HG02885 (cell line): ENCODE data around the gene VASN.
"Not testable (repeated sequence)": the region's sequence is repeated elsewhere in the genome, so short reads cannot be mapped to it uniquely, and the experiment has no call there.

Experiments used
- ATAC-seq: cut with Tn5 transposase; IDR thresholded peaks from one replicate; pipeline ENCODE4 v1.9.1; 2021; ENCODE audit warnings: mild to moderate bottlenecking; ENCODE audit not compliant: unreplicated experiment, poor library complexity

Gene VASN

GRCh38 chr16:4393850-4394249, 22.2 kb downstream of the VASN start:
- not testable (repeated sequence) for ATAC-seq

GRCh38 chr16:4395055-4395726, 23.5 kb downstream of the VASN start:
- no peak for ATAC-seq

DNA sequence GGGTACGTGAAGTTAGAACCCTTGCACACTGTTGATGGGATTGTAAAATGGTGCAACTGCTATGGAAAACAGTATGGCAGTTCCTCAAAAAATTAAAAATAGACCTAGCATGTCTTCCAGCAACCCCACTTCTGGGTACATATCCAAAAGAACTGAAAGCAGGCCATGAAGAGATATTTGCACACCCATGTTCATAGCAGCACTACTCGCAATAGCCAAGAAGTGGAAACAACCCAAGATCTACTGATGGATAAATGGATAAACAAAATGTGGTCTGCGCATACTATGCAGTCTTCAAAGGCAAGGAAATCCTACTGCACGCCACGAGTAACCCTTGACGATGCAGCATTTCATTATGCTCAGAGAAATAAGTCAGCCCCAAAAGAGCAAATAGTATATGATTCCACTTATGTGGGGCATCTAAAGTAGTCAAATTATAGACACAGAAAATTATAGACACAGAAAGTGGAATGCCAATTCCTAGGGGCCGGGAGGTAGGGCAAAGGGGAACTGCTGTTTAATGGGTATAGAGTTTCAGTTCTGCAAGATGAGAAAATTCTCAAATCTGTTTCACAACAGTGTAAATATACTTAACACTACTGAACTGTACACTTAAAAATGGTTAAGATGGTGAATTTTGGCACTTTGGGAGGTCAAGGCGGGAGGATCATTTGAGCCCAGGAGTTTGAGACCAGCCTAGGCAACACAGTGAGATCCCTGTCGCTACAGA, 27.5 kb downstream of the VASN start:
- no peak for ATAC-seq

DNA sequence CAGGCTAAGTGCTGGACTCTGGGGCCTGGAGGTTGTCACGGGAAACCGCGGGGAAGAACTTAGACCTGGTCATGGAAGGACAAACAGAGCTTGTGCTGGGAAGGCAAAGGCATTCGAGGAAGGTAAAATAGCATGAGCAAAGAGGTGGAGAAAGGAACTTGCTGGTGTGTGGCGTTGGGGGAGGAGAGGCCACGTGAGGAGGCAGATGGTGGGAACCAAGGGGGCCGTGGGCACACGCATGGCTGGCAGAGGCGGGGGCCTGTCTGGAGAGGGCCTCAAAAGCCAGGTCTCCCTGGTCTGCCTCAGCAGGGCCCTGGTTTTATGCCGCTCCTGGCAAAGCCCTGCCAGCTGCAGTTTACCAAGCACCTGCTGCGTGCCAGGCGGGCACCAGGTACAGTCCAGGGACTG, 29.4 kb downstream of the VASN start:
- ATAC-seq = no peak

- ATAC-seq = no peak
Measured at GRCh38 chr16:4401510-4401909, 29.9 kb downstream of the VASN start.

- ATAC-seq = peak; percentile 49
Measured at GRCh38 chr16:4402439-4403132, 30.9 kb downstream of the VASN start.

DNA sequence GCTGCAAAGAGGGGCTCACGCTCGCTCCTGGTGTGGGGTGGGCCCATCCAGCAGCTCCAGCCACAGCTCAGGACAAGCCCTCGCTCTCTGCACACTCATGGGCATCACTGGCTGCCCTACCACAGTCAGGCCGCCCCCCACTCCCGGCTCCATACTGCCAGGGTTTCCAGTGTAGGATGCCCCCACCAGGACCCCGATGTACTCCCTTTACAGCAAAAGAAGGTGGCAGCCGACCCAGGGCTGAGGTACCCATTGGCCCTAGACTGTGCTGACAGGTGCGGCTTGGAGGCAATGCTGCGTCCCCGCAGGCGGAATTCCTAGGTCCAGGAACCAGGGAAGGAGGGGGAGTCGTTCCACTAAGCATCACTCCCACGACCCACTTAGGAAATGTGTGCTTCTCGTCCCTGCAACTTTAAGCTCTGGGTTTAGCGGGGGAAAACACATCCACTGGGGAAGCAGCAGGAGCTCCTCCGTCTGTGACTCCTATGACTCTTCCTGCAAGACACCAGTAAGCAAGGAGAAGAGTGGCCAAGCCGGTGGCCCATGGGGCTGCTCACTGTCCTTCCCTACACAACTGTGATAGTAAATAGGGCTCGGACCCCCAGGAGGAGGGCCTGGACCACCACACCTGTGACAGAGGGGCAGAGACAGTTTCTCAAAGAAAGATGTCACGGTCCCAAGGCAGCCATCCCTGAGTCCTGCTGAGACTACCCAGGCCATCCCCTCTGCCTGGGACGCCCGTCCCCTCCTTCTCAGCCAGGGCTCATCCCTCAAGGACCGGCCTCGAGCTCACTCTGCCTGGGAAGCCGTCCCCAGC, 31.7 kb downstream of the VASN start:
- ATAC-seq = no peak

GRCh38 chr16:4404247-4404966, 32.8 kb downstream of the VASN start:
- ATAC-seq = no peak

DNA sequence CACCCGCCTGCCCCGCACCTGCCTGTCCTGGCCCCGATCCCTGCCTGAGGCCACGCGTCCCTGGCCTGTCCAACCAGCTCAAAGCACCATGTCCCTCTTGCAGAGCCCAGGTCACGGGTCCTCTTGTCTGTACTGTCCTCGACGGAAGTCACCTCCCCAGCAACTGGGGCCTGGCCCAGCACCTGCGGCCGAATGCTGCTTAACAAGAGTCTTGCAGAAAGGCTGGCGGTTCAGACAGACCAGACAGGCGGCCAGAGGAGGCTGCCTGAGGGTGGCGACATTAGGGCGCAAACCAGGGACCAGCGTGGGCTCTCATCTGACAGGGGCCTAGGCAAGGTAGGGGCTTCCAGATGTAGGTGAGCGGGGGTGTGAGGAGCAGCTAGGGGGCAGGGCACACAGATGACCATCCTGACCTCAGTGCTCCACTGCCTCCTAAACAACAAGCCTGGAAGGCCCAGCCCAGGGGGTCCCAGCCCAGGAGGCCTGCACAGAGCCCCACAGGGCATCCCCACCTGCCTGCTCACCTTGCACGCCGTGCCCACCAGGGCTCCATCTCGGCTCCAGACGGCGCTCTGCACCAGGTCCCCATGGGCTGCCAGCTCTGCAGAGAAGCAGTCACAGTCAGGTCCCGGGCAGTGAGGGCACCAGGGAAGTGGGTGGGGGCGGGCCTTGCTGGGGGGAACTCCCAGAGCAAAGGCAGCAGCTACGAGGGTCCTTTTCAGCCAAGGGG, 33.5 kb downstream of the VASN start:
- no peak for ATAC-seq

GRCh38 chr16:4407543-4408322, 36.1 kb downstream of the VASN start:
- ATAC-seq = no peak

DNA sequence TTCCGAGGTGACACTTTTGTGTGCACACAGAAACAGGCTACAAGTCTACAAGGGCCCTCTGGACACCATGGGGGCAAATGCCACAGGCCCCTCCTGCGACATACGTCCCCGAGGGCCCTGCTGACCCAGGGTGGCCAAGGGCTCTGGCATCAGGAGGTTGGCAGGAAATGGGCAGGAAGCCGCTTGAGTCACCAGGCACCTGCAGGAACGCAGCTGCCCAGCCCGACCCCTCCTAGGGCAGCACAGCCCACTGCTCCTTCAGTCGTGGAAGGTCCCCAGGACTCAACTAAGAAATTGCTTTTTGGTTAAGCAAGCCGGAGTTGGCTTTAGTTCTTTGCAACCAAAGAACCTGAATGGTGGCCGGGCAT, 36.7 kb downstream of the VASN start:
- no peak for ATAC-seq

- ATAC-seq = no peak
Measured at GRCh38 chr16:4409081-4409932, 37.7 kb downstream of the VASN start.

- ATAC-seq = no peak
Measured at GRCh38 chr16:4410335-4411075, 38.9 kb downstream of the VASN start.

DNA sequence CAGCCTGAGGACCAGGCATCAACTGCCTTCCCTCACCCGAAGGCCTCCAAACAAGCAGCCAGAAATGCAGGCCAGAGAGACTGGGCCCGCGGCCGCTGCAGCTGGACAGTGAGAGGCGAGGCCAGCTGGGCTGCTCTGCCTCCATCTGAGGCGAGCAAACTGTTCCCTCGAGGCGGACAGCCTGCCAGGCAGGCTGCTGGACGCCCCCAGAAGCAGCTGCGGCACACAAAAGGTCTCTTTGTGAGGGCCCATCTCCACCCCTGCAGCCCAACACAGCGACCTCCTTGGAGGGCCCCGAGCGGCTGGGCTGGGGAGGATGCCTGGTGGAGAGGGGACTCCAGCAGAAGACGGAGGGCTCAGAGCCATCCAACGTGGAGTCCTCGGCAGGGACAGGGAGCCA, 40.0 kb downstream of the VASN start:
- no peak for ATAC-seq

DNA sequence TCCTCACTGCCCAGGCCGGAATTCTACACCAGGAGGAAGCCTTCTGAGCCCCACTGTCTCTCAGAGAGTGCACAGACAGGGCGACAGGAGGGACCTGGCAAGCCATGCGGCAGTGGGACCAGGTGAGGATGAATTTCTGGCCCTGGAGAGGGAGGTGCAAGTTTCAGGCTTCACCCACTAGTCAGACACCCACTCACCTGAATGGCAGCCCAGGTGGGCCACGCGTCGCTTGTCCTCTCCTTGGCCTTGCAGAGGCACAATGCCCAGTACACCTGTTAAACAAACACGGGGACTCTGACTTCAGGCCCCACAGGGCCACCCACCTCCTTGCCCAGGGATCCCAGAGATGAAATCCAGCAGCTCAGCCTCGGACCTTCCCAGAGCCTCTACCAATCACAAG, 40.5 kb downstream of the VASN start:
- ATAC-seq = no peak

DNA sequence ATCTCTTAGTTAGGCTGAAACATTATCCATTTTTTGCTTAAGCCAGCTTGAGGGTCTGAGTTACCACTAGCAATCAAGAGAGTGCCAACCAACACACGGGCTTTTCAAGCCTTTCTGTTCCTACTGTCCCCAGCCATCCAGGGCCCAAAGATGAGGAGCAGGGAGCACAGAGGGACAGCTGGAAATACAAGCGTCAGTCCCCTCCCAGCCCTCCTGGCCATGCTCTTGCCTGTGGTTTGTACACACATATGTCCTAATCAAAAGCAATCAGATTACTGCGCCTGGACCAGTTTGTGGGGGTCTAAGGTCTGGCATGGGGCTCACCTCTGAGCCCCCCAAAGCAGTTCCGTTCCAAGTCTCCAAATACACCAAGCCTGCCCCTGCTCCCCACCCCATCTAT, 41.2 kb downstream of the VASN start:
- no peak for ATAC-seq
